Tibial nerve (tissue), 4 donors: Measurements from ENCODE around the gene CHN1. TPM values are rescaled to one million over a fixed set of nuclear protein-coding genes. Genes with fewer than 3 reads are reported as not detected.

Experiments used
- DNase-seq, 2 donors: peaks; one replicate each; pipeline ENCODE4 v3.0.0-alpha.2; 2019; ENCODE audit warnings: low spot score in 2 of 2
- H3K27ac ChIP-seq, 4 donors: fragments of 200-600 bp; sonication (generic) in 3 of 4; one replicate each; pipeline ENCODE4 v1.5.1; 2017 to 2019; ENCODE audit warnings: mild to moderate bottlenecking in 1 of 4
- H3K27me3 ChIP-seq, 2 donors: fragments of 200-600 bp; sonication (generic) in 1 of 2; one replicate each; pipeline versions ENCODE4 v1.5.1 to v1.6.0; 2017 to 2019
- H3K36me3 ChIP-seq, 3 donors: fragments of 200-600 bp; sonication (generic); one replicate each; pipeline ENCODE4 v1.5.1; 2018 to 2019
- H3K4me1 ChIP-seq, 4 donors: fragments of 200-600 bp; sonication (generic) in 3 of 4; one replicate each; pipeline ENCODE4 v1.5.1; 2017 to 2019
- H3K4me3 ChIP-seq, 4 donors: fragments of 200-600 bp; sonication (generic) in 3 of 4; one replicate each; pipeline ENCODE4 v1.5.1; 2017 to 2019; ENCODE audit warnings: mild to moderate bottlenecking in 1 of 4, moderate library complexity in 1 of 4
- H3K9me3 ChIP-seq, 4 donors: fragments of 200-600 bp; sonication (generic) in 3 of 4; one replicate each; pipeline ENCODE4 v1.5.1; 2017 to 2019
- EP300 ChIP-seq, 2 donors: sonication (generic); formaldehyde crosslinking; IDR thresholded peaks; one replicate each; pipeline ENCODE4 v1.6.1; 2017; ENCODE audit warnings: antibody characterized with exemption in 2 of 2, mild to moderate bottlenecking in 1 of 2
- POLR2A ChIP-seq, 2 donors: fragments of 450-650 bp; IDR thresholded peaks; one replicate each; pipeline ENCODE4 v1.6.1; 2017; ENCODE audit warnings: antibody characterized with exemption in 2 of 2, mild to moderate bottlenecking in 2 of 2, moderate library complexity in 2 of 2
- WGBS, 2 donors: methylation state at CpG; one replicate each; pipeline ENCODE4 v1.1.5; 2018; 5-methylcytosine and 5-hydroxymethylcytosine counted together
- total RNA-seq, 4 donors: library from RNA; depleted of rRNA; stranded (reverse); fragments of >200 nt; gene quantifications; one replicate each; pipeline ENCODE4 v1.1.0, GENCODE V29; 2016
- TF ChIP-seq, protein P1 (sequence below), 5 experiments: fragments of 200-600 bp in 3 of 5; fragments of 450-650 bp in 2 of 5; sonication (generic) in 3 of 5; IDR thresholded peaks; one replicate each; pipeline ENCODE4 v1.5.1; 2016 to 2019; ENCODE audit warnings: antibody characterized with exemption in 5 of 5, mild to moderate bottlenecking in 3 of 5, moderate library complexity in 2 of 5

The CHN1 gene
- total RNA-seq, 4 donors from 2014 or later, result 17.3 to 27.2 (median 23.8) TPM

DNA sequence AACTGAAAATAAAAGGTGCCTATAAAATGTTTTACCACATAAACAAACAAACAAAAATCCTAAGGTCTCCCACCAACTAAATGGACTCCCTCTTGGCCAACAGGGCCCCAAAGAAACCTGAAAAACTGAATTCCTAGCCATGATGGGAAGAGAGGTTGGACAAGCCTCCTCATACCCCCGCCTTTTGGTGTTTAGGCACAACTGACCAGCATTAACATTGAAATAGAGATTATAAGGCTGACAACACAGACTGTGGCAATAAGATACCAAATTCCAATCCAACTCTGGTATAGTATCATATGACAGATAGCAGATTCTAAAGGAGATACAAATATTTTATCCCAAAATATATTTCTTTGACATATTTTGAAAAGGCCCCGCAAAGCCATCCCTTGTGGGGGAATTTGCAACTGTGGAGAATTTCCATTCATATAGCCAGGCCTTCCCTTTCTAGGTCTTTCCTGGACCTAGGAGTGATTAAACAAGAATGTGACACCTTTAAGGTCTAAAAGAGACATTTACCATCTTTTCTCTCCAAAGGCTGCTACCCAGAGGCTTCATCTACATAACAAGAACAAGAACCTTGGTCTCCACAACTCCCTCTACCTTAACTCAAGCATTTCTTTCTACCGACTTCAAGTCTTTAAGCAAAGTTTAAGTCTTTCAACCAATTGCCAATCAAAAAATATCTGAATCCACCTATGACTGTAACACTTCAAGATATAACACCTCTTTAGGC is 80.0 kb downstream of the CHN1 start:
- Histone ChIP-seq H3K36me3 (no peaks in the 10 kb centered on the region), H3K9me3 (no peaks in the 10 kb centered on the region), H3K27ac (no peak overlapping the region), H3K27me3 (no peaks in the 10 kb centered on the region), H3K4me1 (no peaks in the 10 kb centered on the region), H3K4me3 (no peak overlapping the region)
- 88 to 90% methylated on average over 3 of the region's 3 CpGs for WGBS, 2 donors
- TF ChIP-seq, protein P1, sequence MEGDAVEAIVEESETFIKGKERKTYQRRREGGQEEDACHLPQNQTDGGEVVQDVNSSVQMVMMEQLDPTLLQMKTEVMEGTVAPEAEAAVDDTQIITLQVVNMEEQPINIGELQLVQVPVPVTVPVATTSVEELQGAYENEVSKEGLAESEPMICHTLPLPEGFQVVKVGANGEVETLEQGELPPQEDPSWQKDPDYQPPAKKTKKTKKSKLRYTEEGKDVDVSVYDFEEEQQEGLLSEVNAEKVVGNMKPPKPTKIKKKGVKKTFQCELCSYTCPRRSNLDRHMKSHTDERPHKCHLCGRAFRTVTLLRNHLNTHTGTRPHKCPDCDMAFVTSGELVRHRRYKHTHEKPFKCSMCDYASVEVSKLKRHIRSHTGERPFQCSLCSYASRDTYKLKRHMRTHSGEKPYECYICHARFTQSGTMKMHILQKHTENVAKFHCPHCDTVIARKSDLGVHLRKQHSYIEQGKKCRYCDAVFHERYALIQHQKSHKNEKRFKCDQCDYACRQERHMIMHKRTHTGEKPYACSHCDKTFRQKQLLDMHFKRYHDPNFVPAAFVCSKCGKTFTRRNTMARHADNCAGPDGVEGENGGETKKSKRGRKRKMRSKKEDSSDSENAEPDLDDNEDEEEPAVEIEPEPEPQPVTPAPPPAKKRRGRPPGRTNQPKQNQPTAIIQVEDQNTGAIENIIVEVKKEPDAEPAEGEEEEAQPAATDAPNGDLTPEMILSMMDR (IDR thresholded peaks at IDR 0.05), result no peak
- no peak for TF ChIP-seq EP300 (IDR thresholded peaks at IDR 0.05)
- no peak for TF ChIP-seq POLR2A (IDR thresholded peaks at IDR 0.05)
- DNase-seq, result no peak

DNA sequence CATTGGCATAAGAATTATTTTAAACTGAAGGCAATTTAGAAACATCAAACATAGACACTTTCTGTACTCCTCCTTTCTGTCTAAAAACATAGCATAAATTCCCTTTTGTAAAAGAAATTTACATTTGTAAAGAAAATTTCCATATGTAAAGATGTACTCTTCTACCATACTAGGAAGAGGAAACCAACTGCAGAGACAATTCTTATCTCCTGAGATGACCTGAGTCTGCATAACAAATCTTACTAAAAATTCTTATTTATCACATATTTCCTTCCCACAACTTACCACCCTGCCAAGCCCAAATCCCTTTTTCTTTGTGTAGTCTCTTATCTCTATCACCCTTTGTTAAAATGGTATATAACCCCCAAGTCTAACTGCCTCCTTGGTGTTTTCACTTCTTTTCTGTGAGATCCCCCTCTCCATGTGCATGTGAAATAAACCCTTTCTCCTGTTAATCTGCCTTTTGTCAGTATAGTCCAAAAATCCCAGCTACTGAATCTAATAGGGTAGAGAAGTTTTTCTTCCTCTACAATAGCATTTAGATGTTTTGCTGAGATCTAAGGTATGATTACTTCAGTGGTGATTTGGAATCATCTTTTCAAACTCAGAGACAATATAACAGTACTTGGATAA is 81.0 kb downstream of the CHN1 start:
- Histone ChIP-seq H3K36me3 (no peaks in the 10 kb centered on the region), H3K27ac (no peak overlapping the region), H3K4me1 (no peaks in the 10 kb centered on the region), H3K9me3 (no peaks in the 10 kb centered on the region), H3K4me3 (no peak overlapping the region), H3K27me3 (no peaks in the 10 kb centered on the region)
- no peak for TF ChIP-seq POLR2A (IDR thresholded peaks at IDR 0.05)
- TF ChIP-seq, protein P1 (IDR thresholded peaks at IDR 0.05), result no peak
- no peak for DNase-seq

DNA sequence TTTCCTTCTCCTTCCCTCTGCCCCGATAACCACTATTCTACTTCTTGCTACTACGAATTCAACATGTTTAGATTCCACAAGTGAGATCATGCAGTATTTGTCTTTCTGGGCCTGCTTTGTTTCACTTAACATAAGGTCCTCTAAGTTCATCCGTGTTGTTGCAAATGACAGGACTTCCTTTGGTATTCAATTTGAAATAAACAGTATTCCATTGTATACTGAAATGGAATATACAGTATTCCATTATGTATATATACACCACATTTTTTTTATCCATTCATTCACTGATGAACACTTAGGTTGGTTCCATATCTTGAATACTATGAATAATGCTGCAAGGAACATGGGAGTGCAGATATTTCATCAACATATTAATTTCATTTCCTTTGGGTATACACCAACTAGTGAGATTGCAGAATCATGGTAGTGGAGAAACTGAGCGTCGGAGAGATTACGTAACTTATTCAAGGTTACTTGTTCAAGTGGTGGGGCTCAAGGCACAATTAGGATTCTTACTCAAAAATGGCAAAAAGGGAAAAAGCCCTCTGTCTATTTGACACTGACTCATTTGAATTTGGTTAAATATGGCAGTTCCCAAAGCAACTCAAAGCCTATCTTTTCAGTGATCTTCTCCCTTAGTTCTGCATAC is 85.1 kb downstream of the CHN1 start:
- TF ChIP-seq, protein P1 (IDR thresholded peaks at IDR 0.05), result no peak
- TF ChIP-seq EP300 (IDR thresholded peaks at IDR 0.05) (no peak), POLR2A (IDR thresholded peaks at IDR 0.05) (no peak)
- Histone ChIP-seq H3K27me3 (no peaks in the 10 kb centered on the region), H3K36me3 (no peaks in the 10 kb centered on the region), H3K27ac (no peak overlapping the region), H3K4me1 (peaks cover 0 to 8% (median 0%) of the 10 kb centered on the region in 4 donors), H3K4me3 (no peak overlapping the region), H3K9me3 (no peaks in the 10 kb centered on the region)
- WGBS, 2 donors, result 50 to 62% methylated on average over 6 of the region's 6 CpGs
- no peak for DNase-seq

DNA sequence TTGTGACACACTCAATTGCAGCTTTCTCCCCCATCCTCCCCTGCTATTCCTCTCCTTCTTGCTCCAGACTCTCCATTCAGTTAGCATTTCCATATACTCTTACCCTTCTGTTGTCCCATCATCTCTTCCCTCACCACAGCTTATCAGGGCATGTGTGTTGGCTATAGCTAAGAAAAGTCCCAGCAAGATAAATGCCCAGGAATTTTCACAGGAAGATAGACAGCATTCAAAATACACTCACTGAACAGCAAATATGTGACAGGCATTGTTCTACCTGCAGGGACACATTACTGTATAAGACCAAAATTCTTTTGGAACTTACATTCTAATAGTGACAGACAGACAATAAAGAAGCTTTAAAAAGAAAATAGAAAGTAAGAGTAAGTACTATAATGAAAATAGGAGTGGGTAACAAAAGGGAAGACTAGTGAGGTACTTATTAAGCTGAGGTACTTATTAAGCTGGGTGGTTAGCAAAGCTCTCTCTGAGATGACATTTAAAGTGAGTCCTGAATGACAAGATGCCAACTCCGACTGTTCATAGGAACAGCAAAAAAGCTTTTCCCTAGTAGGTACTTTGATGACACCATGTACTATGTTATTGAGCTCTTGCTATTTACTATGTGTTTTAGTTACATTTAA is 86.2 kb downstream of the CHN1 start:
- DNase-seq, result no peak
- no peak overlapping the region for H3K27ac ChIP-seq
- peaks cover 0 to 10% (median 0%) of the 10 kb centered on the region in 4 donors for H3K4me1 ChIP-seq
- H3K4me3 ChIP-seq, result no peak overlapping the region
- H3K9me3 ChIP-seq, result no peaks in the 10 kb centered on the region
- H3K36me3 ChIP-seq, result peaks cover 0 to 6% (median 0%) of the 10 kb centered on the region in 3 donors
- no peaks in the 10 kb centered on the region for H3K27me3 ChIP-seq
- 77 to 90% methylated on average over 1 of the region's 1 CpG for WGBS, 2 donors
- TF ChIP-seq POLR2A (IDR thresholded peaks at IDR 0.05) (no peak), EP300 (IDR thresholded peaks at IDR 0.05) (no peak)
- TF ChIP-seq, protein P1 (IDR thresholded peaks at IDR 0.05), result no peak
